NT2/D1 (cell line): ENCODE results near the gene MASP1.

Source experiments
- SUZ12 ChIP-seq: IDR thresholded peaks from 2 replicates; pipeline ENCODE4 v1.6.1; 2011; ENCODE audit not compliant: insufficient read length, insufficient read depth; ENCODE audit errors: extremely low read depth
- ZNF274 ChIP-seq: IDR thresholded peaks from 2 replicates; pipeline ENCODE4 v1.6.1; 2011; ENCODE audit warnings: mild to moderate bottlenecking, low read depth, low read length

DNA sequence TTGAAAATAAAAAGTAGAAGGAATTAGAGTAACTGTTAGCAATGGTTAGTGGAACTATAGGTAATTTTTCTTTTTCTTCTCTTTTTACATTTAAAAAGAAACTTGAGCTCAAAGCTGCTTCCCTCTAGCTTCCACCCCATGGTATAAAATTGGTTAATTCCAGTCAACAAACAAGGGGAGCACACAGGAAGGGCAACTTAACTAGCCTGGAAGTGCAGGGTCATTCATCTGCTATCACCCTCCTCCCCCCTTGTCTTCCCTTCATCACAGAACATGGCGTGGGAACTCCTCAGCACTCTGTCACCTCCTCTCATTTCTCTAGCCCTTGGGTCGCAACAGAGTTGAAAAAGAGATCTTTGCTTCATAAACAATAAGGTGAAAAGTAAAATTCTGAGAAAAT lies 20.0 kb downstream of the MASP1 start:
- TF ChIP-seq ZNF274, result no peak
- TF ChIP-seq SUZ12, result no peak
